ENCODE data around the gene PARM1.
A peak's percentile ranks its signal among the peaks of the same experiment; 100 is the strongest.

Gene PARM1, protein sequence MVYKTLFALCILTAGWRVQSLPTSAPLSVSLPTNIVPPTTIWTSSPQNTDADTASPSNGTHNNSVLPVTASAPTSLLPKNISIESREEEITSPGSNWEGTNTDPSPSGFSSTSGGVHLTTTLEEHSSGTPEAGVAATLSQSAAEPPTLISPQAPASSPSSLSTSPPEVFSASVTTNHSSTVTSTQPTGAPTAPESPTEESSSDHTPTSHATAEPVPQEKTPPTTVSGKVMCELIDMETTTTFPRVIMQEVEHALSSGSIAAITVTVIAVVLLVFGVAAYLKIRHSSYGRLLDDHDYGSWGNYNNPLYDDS

GRCh38 chr4:74932832-74933561, at the start of gene PARM1:
PARM1 (plus strand) TSS chr4:74933116; CDS start chr4:74933328, 212 bp downstream.
- peak; percentile 84 to 93 (median 87) for DNase-seq

DNA sequence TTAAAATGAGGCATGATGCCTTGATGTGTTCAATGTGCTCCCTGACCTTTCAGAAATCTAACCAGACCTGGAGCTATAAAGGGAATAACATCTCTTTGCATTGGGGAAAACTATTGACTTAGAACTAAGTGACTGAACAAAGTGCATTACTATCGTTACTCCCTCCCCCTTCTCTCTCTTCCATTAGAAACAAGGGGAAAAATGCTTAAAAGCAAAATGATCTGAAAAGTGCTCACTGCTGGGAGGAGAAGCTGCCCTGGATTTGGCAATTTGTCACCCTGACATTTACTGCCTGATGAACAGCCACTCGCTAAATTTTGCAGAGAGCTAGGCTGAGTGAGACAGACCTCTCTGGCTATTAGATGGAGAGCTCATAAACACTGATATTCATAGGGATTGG, 48.6 kb upstream of the PARM1 start:
- DNase-seq = no peak

DNA sequence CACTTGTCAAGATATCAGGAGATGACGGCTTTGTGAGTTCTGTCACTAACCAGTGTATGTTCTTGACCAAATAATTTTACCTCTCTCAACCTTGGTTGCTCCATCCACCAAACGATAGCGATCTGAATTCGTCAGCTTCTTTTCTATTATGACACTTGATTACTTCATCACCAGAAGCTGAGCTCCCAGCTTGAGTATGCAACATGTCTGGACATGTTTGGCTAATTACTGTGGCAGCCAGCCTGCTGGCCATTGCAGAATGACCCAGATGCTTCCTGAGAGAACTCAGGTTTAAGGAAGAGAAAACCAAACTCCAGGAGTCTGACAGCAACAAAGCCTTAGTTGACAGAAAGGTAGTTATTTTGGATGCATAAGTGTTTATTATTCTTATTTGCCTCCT, 46.4 kb upstream of the PARM1 start:
- no peak for DNase-seq

DNA sequence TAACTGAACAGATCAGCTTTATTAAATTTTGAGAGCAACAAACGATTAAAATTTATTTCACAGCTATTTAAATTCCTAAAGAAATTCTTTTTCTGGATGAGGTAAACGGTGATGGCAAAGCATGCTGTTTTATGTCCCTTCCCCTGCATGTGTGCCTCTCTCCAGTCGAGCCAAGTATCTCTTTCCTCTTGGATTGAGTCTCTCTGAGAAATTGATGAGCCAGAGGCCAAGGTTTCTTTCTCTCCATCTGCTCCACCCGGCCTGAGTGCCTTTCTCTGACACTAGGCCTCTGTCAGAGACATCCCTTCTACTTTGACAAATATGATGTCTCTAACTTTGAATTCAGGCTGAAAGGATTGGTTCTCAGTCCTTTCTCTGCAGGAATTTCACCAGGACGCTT, 42.6 kb upstream of the PARM1 start:
- DNase-seq = no peak

DNA sequence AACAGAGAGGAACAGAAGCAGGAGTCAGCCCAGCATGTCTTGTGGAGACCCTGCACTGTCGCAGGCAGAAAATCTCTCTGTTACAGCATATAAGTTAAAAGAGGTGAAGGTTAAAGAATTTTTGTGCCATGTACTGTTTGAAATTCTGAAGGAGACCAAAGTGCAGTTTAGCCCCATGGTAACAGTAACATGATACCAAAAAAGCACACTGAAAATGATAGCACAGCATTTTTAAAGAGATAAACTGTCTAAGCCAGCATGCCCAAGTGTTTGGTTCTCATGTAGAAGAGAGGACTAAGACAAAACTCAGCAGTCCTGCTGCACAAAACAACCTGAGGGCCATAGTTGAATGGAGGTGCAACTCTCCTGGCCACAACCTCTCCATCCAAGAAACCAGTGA, 41.9 kb upstream of the PARM1 start:
- DNase-seq = no peak

DNA sequence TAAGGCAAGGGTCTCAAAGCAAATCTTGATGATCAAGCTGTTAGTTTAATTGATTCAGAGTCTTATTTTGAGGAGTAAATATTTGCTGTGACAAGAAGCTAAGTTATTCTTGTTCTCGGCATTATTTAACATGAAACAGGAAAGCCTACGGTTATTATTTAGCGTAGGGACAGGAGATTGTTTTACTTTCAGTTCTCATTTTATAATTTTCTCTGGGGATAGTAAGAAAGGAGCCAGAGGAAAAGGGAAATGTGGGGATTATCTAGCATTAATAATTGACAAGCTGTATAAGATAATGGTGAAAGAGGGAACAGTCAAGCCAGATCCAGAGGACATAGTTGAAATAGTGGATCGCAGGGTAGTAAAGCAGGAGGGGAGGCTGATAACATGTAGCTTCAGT, 39.7 kb upstream of the PARM1 start:
- peak in 1 of 3 donors; percentile 9 for DNase-seq

DNA sequence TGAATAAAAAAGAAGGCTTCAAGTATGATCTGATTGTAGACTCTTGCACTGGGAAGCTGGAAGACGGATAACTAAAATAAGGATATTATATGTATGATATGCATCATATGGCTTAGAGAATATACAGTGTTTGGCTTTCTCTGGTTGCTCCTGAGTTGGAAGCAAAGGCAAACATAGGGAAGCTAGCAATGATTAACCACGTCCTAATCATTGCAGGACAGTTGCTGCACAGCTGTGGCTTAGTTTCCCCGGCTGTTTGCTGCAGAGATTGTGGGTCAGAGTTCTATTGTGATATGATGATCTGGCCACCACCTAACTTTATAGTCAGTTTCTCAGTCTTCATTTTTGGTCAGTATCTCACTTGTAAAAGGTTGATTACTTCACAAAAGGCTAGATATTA, 36.3 kb upstream of the PARM1 start:
- no peak for DNase-seq

- no peak for DNase-seq
These were observed 35.5 kb upstream of the PARM1 start for GRCh38 chr4:74897386-74897785.

- DNase-seq = no peak
These were observed 32.1 kb upstream of the PARM1 start for GRCh38 chr4:74900862-74901261.

DNA sequence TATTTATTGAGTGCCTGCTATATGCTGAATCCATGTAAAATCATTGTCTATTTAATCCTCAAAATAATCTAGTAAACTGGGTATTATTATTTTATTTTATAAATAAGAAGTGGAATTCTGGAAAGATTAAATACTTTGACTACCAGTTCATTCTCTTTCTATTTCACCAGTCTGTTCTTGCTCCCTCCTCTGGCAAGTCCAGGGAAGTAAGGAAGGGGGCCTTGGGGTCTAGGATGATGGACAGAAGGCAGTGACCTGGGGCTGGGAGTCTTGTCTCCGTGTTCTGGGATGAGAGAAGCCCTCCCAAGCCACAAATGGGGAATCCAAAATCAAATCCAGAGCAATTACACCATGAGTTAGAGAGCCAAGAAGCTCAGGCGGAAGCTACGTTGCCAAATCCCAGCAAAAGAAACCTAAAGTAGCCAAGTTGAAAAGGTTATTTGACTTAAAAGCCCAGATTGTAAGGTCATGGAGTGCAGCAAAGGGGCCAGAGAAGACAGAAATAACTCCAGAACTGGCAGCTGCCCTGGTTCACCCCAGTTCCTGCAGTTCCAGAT, 28.3 kb upstream of the PARM1 start:
- no peak for DNase-seq

- DNase-seq = no peak
These were observed 26.1 kb upstream of the PARM1 start for GRCh38 chr4:74906771-74907170.

- DNase-seq = no peak
These were observed 13.1 kb upstream of the PARM1 start for GRCh38 chr4:74919783-74920182.

- DNase-seq = no peak
These were observed 12.2 kb upstream of the PARM1 start for GRCh38 chr4:74920704-74921103.

DNA sequence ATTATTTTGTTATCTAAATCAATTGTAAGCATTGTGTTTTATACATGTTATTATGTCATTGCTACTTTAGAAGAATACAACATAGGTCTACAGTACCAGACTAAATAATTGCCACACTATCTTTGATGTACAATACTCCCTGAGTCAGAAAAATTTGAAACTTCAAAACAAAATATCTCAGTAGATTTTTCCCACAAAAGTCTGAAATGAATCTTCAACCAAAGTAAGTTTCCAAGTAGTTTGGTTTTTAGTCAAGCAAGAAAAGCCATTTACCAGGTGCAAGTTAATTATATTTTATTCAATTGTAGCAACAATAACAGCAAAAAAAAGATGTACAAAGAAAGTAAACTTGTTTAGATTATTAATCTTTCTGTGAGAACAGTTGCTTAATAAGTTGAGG, 11.4 kb upstream of the PARM1 start:
- DNase-seq = no peak

- no peak for DNase-seq
These were observed 6.9 kb upstream of the PARM1 start for GRCh38 chr4:74926007-74926406.

GRCh38 chr4:74930162-74930561, 2.8 kb upstream of the PARM1 start:
- no peak for DNase-seq

GRCh38 chr4:74931376-74931775, 1.5 kb upstream of the PARM1 start:
- no peak for DNase-seq

DNA sequence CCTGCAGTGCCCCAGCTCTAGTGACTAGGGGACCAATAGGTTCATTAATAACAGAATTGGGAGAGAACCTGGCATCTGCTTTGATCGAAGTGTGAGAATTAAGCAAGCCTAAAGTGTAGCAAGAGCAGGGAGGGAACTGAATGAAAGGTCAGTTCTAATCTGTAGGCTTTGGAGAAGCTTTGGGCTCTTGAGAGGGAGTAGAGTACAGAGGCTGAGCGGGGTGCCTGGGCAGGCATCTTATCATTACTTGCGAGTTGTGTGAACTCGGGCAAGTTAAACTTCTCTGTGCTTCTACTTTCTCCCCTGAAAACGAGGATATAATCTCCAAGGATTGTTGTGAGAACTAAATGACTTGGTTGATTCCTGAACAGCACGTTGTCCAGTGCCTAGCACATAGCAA, 906 bp upstream of the PARM1 start:
- DNase-seq = no peak

DNA sequence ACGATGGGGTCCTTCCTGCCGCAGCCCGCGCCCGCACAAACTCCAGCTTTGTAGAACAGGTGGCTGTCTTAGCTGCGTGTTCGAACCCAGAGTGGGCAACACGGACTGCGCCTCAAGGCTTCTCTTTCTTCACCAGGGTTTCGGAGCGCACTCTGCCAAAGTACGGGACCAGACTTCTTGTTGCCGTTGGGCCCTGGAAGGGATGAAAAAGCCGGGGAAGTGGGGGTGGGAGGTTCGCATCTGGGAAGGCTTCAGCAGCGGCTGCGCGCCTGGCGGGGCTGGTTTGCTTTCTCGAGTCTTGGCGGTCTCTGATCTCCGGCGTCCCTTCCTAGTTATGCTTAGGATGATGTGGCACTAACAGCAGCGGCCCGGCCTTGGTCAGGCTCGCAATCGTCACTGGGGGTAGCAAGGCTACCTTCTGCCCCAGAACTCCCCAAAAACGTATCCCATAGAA, 673 bp downstream of the PARM1 start:
- peak in 1 of 3 donors; percentile 7 for DNase-seq

- DNase-seq = peak in 2 of 3 donors; percentile 19 to 24
These were observed 1.3 kb downstream of the PARM1 start for GRCh38 chr4:74934016-74934831.

DNA sequence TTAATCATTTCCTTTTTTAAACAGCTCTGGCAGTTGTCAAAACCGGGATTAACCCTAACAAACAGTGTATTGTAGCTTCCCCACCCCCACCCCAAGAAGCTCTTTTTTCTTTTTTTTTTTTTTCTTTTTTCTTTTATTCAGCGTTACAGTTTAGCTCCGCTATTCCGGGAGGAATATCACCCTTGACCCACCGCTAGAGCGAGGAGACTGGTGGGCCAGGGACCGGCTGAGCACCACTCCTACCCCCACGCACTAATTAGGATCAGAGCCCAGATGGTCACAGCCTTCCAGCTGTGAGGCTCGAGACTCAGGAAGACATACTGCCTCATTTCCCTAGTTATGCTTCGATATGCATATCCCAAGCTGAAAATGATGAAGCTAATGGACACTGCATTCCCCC, 2.0 kb downstream of the PARM1 start:
- DNase-seq = no peak

DNA sequence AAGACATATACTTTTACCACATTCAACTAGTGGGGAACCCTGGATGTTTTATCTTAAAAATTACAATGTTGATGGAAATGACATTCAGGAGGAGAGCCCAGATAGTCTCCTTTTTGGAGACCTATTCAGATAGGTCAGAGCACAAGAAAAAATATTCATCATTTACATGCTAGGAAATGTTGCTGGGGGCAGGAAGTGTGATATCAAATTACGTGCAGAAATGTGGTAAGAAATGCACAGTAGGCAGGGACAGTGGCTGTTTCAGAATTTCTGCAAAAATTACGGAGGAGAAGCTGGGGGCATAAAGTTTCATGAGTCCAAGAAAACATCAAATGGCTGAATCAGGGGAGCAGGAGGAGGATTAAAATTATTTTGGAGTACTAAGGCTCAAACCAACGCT, 8.2 kb downstream of the PARM1 start:
- DNase-seq = no peak

- DNase-seq = no peak
These were observed 9.5 kb downstream of the PARM1 start for GRCh38 chr4:74942251-74942917.

All from suppressor macrophage treated with lipopolysaccharide for 1 hour (primary cell).